Measurements from ENCODE around the gene RBCK1.
A peak's percentile ranks its signal among the peaks of the same experiment; 100 is the strongest.

The RBCK1 gene

DNA sequence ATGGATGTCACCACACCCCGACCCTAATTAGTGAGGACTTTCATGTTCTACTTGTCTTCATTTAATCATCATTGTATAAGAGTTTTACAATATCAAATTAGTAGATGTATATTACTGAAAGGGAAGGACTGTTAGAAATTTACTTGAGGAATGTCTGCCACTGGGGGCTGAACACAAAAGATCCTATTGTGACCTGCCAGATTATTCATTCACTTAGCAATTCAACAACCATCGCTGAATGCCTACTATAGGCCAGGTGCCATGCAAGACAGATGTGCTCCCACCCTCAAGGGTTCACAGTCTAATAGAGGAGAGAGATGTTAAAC is 8.0 kb upstream of the RBCK1 start:
- DNase-seq: no peak

DNA sequence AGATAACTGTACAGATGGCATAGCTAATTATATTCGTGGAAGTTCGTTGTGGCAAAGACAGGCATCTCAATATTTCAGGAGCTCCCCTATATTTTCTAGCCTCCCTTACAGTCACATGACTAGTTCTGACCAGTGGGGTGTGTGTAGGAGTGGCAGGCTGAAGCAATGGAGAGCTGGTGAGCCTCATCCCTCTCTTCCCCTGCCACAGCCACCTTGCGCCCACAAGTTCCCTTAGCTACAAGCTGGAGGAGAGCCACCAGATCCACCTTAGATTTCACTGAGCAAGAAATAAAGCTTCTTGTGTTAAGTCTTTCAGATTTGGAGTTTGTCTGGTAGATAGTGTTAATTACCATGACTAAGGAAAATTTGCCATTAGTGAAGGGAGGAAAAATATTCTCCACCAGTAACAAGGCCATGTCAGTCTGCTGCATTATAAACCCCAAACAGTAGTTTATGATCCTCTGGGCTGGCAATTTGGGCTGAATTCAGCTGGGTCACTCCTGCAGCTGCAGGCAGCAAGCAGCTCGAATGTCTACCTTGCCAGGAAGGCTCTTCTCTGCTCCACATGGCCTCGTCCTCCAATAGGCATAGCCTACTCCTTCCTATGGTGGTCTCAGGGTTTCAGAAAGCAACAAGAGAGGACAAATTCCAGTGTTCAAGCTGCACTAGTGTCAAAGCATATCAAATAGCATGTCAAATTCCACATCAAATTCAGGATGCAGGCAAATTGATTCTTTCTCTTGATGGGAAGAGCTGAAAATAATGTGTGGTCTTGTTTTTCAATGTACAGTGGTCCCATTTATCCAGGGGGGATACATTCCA is 7.4 kb upstream of the RBCK1 start:
- no peak for DNase-seq

DNA sequence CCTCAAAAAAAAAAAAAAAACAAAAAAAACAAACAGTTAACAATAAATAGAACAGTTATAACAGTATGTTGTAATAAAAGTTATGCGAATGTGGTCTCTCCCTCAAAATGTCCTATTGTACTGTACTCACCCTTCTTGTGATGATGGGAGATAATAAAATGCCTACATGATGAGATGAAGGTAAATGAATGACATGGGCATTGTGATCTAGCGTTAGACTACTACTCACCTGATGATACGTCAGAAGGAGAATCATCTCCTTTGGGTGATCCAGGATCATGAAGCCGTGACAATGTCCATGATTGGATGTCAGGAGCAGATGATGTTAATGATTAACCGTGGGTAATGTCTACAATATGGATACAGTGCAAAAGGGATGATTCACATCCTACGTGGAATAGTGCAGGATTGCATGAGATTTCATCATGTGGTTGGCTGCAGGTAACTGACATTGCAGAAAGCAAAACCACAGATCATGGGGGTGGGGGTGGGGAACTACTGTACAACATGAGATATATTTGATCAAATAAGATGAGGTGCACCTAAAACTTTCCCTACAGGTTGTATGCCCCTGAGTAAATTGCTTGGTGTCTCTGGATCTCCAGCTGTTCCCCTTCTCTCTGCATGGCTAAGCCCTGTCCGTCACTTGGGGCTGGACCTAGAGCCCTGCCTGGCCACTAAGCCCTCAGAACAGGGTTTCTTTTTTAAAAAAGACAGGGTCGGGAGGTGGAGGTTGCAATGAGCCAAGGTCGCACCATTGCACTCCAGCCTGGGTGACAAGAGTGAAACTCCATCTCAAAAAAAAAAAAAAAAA is 6.2 kb upstream of the RBCK1 start:
- DNase-seq: no peak

GRCh38 chr20:402496-402885 is 5.6 kb upstream of the RBCK1 start:
- no peak for DNase-seq

DNA sequence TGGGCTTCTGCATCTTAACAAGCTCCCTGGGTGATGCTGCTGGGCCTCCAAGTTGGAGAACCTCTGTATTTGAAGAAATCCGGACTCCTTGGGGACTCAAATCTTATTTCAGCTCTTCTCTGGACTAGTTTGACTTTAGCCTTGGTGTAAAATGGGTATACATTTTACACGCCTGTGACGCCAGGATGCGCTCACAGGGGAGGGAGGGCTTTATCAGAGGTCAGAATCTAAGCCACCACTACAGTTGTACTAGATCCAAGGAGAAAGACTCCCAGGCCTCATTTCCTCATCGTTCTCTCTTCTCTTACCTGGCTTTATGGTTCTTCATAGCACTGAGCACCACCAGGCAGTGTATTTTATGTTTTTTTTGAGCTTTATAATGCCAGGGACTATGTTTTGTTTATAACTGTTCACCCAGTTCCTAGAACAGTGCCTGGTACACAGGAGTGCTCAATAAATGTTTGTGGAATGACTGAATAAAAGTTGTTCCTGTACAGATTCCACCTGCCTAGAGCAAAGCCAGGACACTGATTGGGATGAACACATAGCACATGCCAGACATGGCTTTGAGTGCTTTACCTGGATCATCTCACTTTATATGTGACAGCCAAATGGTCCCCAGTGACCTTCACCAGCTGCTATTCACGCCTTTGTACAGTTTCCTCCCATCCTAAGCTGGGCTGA is 5.1 kb upstream of the RBCK1 start:
- DNase-seq: no peak

DNA sequence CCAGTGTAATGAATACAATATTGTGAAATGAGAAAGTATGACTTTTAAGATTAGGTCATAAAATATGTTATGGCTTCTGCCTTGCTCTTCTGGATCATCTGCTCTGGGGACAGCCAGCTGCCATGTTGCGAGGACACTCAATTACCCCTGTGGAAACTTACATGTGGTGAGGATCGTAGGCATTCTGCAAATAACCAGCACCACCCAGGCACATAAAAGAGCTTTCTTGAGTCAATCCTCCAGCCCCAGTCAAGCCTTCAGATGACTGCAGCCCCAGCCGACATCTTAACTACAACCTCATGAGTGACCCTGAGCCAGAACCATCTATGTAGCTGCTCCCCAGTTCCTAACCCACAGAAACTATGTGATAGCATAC is 4.5 kb upstream of the RBCK1 start:
- no peak for DNase-seq

DNA sequence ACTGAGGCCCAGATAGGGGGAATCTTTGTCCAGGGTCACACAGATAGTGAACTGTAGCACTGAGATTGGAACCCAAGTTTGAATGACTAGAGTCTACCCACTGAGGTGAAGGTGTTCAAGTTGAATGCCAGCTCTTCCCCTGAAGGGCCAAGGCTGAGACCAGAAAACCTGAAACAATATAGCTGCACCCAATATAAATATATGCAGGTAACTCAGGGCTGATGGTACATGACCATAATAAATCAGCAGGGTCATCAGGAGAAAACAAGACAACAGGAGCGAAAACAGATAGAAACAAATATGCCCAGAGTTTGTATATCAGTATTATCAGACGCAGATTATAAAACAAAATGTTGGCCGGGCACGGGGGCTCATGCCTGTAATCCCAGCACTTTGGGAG is 4.0 kb upstream of the RBCK1 start:
- no peak for DNase-seq

DNA sequence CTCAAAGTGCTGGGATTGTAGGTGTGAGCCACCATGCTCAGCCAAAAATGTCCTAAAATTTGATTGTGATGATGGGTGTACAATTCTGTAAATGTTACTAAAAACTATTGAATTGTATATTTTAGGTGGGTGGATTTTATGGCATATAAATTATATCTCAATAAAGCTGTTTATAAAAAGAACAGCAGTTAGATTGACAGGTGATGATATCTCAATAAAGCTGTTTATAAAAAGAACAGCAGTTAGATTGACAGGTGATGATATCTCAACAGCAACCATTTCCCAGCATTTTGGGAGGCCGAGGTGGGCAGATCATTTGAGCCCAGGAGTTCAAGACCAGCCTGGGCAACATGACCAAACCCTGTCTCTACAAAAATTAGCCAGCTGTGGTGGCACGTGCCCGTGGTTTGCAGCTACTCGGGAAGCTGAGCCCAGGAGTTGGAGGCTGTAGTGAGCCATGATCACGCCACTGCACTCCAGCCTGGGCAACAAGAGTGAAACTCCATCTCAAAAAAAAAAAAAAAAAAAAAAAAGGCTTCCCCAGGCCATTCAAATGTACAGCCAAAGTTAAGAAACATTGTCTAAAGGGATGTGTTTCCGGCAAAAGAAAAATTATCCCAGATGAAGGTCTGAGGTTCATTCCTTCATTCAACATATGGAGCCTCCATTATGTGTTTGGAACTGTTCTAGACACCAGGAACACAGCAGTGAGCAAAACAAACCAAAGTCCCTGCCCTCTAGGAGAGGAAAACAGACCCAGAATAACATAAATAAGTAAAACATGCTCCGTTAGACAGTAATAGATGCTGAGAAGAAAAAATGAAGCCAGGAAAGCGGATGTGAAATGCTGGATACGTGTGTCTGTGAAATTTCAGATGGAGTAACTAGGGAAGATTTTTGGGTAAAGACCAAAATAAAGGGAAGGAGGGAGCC is 1.6 kb upstream of the RBCK1 start:
- DNase-seq: no peak

- peak; percentile 56 for DNase-seq
Measured at GRCh38 chr20:407133-407952, 756 bp upstream of the RBCK1 start.

DNA sequence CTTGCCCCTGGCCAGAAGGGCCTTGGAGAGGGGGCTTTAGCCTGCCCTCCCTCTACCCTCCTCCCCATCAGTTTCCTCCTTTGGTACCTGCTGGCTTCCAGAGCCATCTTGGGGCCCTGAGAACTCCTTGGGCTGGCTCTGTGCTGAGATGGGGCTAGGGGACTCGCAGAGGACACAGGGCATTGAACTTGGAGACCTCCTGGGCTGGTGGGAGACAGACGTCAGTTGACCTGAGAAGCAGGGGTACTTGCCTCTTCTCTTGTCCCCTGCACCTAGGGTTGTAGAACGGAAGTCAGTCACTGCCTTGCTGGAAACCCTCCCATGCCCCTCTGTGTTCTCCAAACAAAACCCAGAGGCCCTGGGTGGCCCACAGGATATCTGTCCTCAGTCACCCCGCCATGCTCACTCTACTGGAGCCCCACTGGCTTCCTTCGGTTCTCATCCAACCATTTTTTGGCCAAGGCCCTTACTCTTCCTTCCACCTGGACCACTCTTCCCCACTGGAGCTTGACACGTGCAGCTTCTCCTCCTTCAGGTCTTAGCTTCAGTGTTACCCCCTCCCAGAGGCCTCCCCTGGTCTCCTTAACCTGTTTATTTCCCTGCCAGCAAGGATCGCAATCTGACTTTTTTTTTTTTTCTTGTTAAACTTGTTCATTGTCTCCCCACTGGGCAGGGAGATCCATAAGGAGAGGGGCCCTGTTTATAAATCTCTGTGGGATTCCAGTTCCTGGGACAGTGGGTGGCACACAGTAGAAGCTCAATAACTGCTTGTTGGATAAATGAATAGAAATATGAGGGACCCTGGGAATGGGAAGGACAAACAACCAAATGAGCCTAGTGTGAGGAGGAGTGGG is 971 bp downstream of the RBCK1 start:
- no peak for DNase-seq

- DNase-seq: no peak
Measured at GRCh38 chr20:409697-410559, 1.8 kb downstream of the RBCK1 start.

GRCh38 chr20:412081-412480 is 4.0 kb downstream of the RBCK1 start:
- DNase-seq: no peak

DNA sequence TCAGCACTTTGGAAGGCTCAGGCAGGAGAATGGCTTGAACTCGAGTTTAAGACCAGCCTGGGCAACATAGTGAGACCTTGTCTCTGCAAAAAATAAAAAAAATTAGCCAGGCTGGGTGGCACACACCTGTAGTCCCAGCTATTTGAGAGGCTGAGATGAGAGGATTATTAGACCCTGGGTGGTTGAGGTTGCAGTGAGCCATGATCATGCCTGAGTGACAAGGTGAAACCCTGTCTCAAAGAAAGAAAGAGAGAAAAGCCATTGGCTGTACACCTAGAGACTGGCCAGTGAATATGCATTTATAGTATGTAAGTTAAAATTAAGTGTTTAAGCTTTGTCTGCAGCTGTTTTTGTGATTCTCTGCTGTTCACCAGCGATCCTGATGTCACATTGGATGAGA is 6.1 kb downstream of the RBCK1 start:
- no peak for DNase-seq

GRCh38 chr20:415820-416322 is 7.8 kb downstream of the RBCK1 start:
- no peak for DNase-seq

- no peak for DNase-seq
Measured at GRCh38 chr20:416950-417800, 9.1 kb downstream of the RBCK1 start.

DNA sequence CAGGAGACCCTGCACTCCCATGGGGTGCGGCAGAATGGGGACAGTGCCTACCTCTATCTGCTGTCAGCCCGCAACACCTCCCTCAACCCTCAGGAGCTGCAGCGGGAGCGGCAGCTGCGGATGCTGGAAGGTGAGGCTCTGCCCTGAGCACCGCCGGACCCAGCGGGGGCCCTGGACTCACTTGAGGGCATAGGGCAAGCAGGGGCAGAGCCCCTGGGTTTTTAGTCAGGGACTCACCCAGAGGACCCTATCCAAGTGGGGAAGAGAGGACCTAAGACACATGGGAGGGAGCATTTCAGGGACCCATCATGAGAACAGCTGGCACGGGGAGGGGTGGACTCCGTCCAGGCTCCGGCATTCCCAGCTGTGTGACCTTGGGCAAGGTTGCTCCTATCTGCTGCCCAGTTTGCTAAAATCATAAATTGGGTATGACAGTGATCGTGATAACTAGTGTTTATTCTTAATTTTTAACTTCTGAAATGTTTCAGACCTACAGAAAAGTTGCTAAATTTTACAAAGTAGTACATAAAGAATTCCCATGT is 9.8 kb downstream of the RBCK1 start:
- no peak for DNase-seq

DNA sequence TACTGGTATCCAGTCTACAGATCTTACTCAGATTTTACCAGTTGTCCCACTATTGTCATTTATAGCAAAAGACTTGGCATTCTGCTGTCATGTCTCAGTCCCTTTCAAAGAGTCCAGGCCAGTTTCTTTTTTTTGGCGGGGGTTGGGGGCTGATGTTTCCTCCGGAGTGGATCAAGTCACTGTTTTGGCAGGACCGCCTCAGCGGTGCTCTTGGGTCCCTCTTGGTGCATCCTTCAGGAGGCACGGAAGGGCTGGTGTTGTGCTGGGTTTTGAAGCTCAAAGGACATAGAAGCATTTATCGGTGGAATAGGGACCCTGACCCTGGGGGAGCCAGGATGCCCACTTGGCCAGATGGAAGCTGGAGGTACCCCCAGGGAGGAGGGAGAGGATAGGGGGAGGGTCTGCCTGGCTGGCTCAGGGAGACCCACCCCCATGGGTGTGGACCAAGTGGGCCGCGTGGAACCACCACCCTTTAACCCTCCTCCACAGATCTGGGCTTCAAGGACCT is 10.8 kb downstream of the RBCK1 start:
- DNase-seq: no peak

DNA sequence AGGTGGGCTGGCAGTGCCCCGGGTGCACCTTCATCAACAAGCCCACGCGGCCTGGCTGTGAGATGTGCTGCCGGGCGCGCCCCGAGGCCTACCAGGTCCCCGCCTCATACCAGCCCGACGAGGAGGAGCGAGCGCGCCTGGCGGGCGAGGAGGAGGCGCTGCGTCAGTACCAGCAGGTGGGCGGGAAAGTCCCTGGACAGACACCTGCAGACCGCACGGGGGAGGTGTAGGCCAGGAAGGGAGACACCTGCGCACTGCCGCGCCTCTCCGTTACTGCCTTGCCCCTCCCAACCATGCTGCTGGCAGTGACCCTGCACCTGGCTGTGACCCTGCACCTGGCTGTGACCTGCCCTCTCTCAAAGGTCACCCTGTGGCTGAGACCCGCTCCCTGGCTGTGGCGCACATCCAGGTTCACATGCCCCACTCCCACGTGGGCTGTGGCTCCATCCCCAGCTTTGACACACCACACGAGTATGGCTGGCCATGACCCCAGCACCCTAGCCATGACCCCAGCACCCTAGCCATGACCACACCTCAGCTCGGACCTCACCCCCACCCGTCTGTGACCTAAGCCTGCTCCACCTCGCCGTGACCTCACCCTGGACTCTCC is 11.6 kb downstream of the RBCK1 start:
- no peak for DNase-seq

All from right forelimb (tissue), 1 donor.